ENCODE measurements around the gene CKS1B. TPM values are rescaled to one million over a fixed set of nuclear protein-coding genes. Genes with fewer than 3 reads are reported as not detected.

CKS1B gene
- total and polyA plus RNA-seq, 7 experiments from 2014 or later = 8.4 to 105 (median 10.9) TPM

GRCh38 chr1:154989195-154989860 lies 14.8 kb downstream of the CKS1B start:
- intact Hi-C loops (cut with micrococcal nuclease) = no loop called here
- no peak for ATAC-seq
- no peaks in the 10 kb centered on the region for H3K9me3 Mint-ChIP-seq
- H3K4me3 ChIP-seq (ENCODE audit: low read length) = no peak overlapping the region
- peaks cover 13 to 22% (median 18%) of the 10 kb centered on the region in 7 donors for H3K4me1 Mint-ChIP-seq
- no peak for DNase-seq
- ChIA-PET POLR2A (interaction anchor here (1.1 kb wide), 2 partner anchors 10 to 28 kb away, joined by 3 read pairs; partner anchors contain the start of gene PYGO2), CTCF (interaction anchor here (1.6 to 17.9 kb wide), 2 partner anchors 25 to 27 kb away, joined by 12 to 291 read pairs; no protein-coding TSS in a partner anchor)
- no peak overlapping the region for H3K4me3 Mint-ChIP-seq
- no peak overlapping the region for H3K27ac ChIP-seq (ENCODE audit: low read depth, low read length)
- H3K27me3 Mint-ChIP-seq = no peaks in the 10 kb centered on the region
- peaks cover 3 to 44% (median 10%) of the 10 kb centered on the region in 3 experiments for H3K36me3 ChIP-seq (ENCODE audit: control insufficient read depth in 2 of 3, insufficient read depth in 3 of 3, low read length in 3 of 3)
- H3K4me1 ChIP-seq (ENCODE audit: control insufficient read depth in 2 of 2, insufficient read depth in 2 of 2, low read length in 2 of 2) = peaks cover 5 to 8% of the 10 kb centered on the region in 2 donors
- H3K9me3 ChIP-seq (ENCODE audit: control insufficient read depth in 2 of 3, low read length in 3 of 3) = no peaks in the 10 kb centered on the region
- no peaks in the 10 kb centered on the region for H3K27me3 ChIP-seq (ENCODE audit: control insufficient read depth in 2 of 2, insufficient read depth in 2 of 2, low read length in 2 of 2)
- H3K27ac Mint-ChIP-seq = peak overlapping the region in 1 of 9 donors; percentile 0
- peaks cover 0 to 20% (median 10%) of the 10 kb centered on the region in 5 donors for H3K36me3 Mint-ChIP-seq

- no peak overlapping the region for H3K4me3 ChIP-seq (ENCODE audit: low read length)
- no peaks in the 10 kb centered on the region for H3K9me3 ChIP-seq (ENCODE audit: control insufficient read depth in 2 of 3, low read length in 3 of 3)
- Mint-ChIP-seq H3K27me3 (no peaks in the 10 kb centered on the region), H3K4me3 (no peak overlapping the region), H3K9me3 (no peaks in the 10 kb centered on the region), H3K27ac (no peak overlapping the region), H3K4me1 (peaks cover 12 to 24% (median 18%) of the 10 kb centered on the region in 7 donors), H3K36me3 (peaks cover 0 to 20% (median 10%) of the 10 kb centered on the region in 5 donors)
- no peak for DNase-seq
- intact Hi-C loops (cut with micrococcal nuclease) = no loop called here
- ATAC-seq = no peak
- CTCF ChIA-PET = interaction anchor here (0.6 to 17.9 kb wide), 3 partner anchors 24 to 587 kb away, joined by 3 to 291 read pairs (median 3); no protein-coding TSS in a partner anchor
- H3K4me1 ChIP-seq (ENCODE audit: control insufficient read depth in 2 of 2, insufficient read depth in 2 of 2, low read length in 2 of 2) = peaks cover 5 to 8% of the 10 kb centered on the region in 2 donors
- no peak overlapping the region for H3K27ac ChIP-seq (ENCODE audit: low read depth, low read length)
- peaks cover 3 to 44% (median 10%) of the 10 kb centered on the region in 3 experiments for H3K36me3 ChIP-seq (ENCODE audit: control insufficient read depth in 2 of 3, insufficient read depth in 3 of 3, low read length in 3 of 3)
- POLR2A ChIA-PET = interaction anchor here (0.8 to 1.1 kb wide), 2 partner anchors 29 to 34 kb away, joined by 3 to 4 read pairs; partner anchors contain the start of genes PBXIP1 and PYGO2
- no peaks in the 10 kb centered on the region for H3K27me3 ChIP-seq (ENCODE audit: control insufficient read depth in 2 of 2, insufficient read depth in 2 of 2, low read length in 2 of 2)
These were observed 15.8 kb downstream of the CKS1B start for GRCh38 chr1:154990276-154990675.

- no peak overlapping the region for H3K4me3 Mint-ChIP-seq
- no peak for DNase-seq
- no peak overlapping the region for H3K4me3 ChIP-seq (ENCODE audit: low read length)
- H3K27ac Mint-ChIP-seq = no peak overlapping the region
- ChIA-PET POLR2A (interaction anchor here (0.6 to 18.2 kb wide), 7 partner anchors 8 to 56 kb away, joined by 3 to 270 read pairs (median 5); partner anchors contain the start of gene FLAD1), CTCF (interaction anchor here (1.0 to 17.9 kb wide), 5 partner anchors 14 to 57 kb away, joined by 3 to 291 read pairs (median 5); partner anchors contain the start of gene PMVK)
- no peaks in the 10 kb centered on the region for H3K27me3 ChIP-seq (ENCODE audit: control insufficient read depth in 2 of 2, insufficient read depth in 2 of 2, low read length in 2 of 2)
- ATAC-seq = no peak
- peaks cover 3 to 32% (median 10%) of the 10 kb centered on the region in 3 experiments for H3K36me3 ChIP-seq (ENCODE audit: control insufficient read depth in 2 of 3, insufficient read depth in 3 of 3, low read length in 3 of 3)
- H3K27ac ChIP-seq (ENCODE audit: low read depth, low read length) = no peak overlapping the region
- H3K36me3 Mint-ChIP-seq = peaks cover 0 to 20% (median 7%) of the 10 kb centered on the region in 5 donors
- intact Hi-C loops (cut with micrococcal nuclease) = no loop called here
- no peaks in the 10 kb centered on the region for H3K9me3 ChIP-seq (ENCODE audit: control insufficient read depth in 2 of 3, low read length in 3 of 3)
- H3K4me1 ChIP-seq (ENCODE audit: control insufficient read depth in 2 of 2, insufficient read depth in 2 of 2, low read length in 2 of 2) = peaks cover 5 to 8% of the 10 kb centered on the region in 2 donors
- no peaks in the 10 kb centered on the region for H3K27me3 Mint-ChIP-seq
- no peaks in the 10 kb centered on the region for H3K9me3 Mint-ChIP-seq
- peaks cover 16 to 35% (median 28%) of the 10 kb centered on the region in 7 donors for H3K4me1 Mint-ChIP-seq
These were observed 18.5 kb downstream of the CKS1B start for GRCh38 chr1:154992721-154993571.

GRCh38 chr1:154993572-154994268 lies 19.2 kb downstream of the CKS1B start, which contains the start of gene LENEP:
LENEP (plus strand) TSS chr1:154993586; CDS start chr1:154993608, 22 bp downstream.
- intact Hi-C loops (cut with micrococcal nuclease) = no loop called here
- peaks cover 0 to 17% (median 5%) of the 10 kb centered on the region in 5 donors for H3K36me3 Mint-ChIP-seq
- peaks cover 16 to 34% (median 32%) of the 10 kb centered on the region in 7 donors for H3K4me1 Mint-ChIP-seq
- H3K4me1 ChIP-seq (ENCODE audit: control insufficient read depth in 2 of 2, insufficient read depth in 2 of 2, low read length in 2 of 2) = peaks cover 4 to 13% of the 10 kb centered on the region in 2 donors
- H3K36me3 ChIP-seq (ENCODE audit: control insufficient read depth in 2 of 3, insufficient read depth in 3 of 3, low read length in 3 of 3) = peaks cover under 1 to 24% (median 3%) of the 10 kb centered on the region in 3 experiments
- H3K9me3 Mint-ChIP-seq = no peaks in the 10 kb centered on the region
- H3K27me3 ChIP-seq (ENCODE audit: control insufficient read depth in 2 of 2, insufficient read depth in 2 of 2, low read length in 2 of 2) = no peaks in the 10 kb centered on the region
- no peaks in the 10 kb centered on the region for H3K9me3 ChIP-seq (ENCODE audit: control insufficient read depth in 2 of 3, low read length in 3 of 3)
- no peak within 1 kb of the TSS for H3K27ac ChIP-seq (ENCODE audit: low read depth, low read length)
- no peak within 1 kb of the TSS for H3K27ac Mint-ChIP-seq
- H3K4me3 Mint-ChIP-seq = no peak within 1 kb of the TSS
- ATAC-seq (no peak), DNase-seq (no peak)
- ChIA-PET POLR2A (interaction anchor here (0.7 to 18.2 kb wide), 13 partner anchors 8 to 57 kb away, joined by 3 to 270 read pairs (median 4); partner anchors contain the start of genes CKS1B, FLAD1, PMVK and PYGO2), CTCF (interaction anchor here (1.0 to 17.9 kb wide), 7 partner anchors 11 to 64 kb away, joined by 3 to 291 read pairs (median 5); partner anchors contain the start of genes FLAD1, PBXIP1 and PMVK)
- no peak within 1 kb of the TSS for H3K4me3 ChIP-seq (ENCODE audit: low read length)
- H3K27me3 Mint-ChIP-seq = no peaks in the 10 kb centered on the region

- Histone ChIP-seq H3K36me3 (ENCODE audit: control insufficient read depth in 2 of 3, insufficient read depth in 3 of 3, low read length in 3 of 3) (peaks cover 0 to 19% (median 3%) of the 10 kb centered on the region in 3 experiments), H3K4me3 (ENCODE audit: low read length) (no peak overlapping the region), H3K4me1 (ENCODE audit: control insufficient read depth in 2 of 2, insufficient read depth in 2 of 2, low read length in 2 of 2) (peaks cover 3 to 13% of the 10 kb centered on the region in 2 donors), H3K27me3 (ENCODE audit: control insufficient read depth in 2 of 2, insufficient read depth in 2 of 2, low read length in 2 of 2) (no peaks in the 10 kb centered on the region), H3K27ac (ENCODE audit: low read depth, low read length) (no peak overlapping the region), H3K9me3 (ENCODE audit: control insufficient read depth in 2 of 3, low read length in 3 of 3) (no peaks in the 10 kb centered on the region)
- no peak for ATAC-seq
- no peaks in the 10 kb centered on the region for H3K9me3 Mint-ChIP-seq
- DNase-seq = no peak
- peaks cover 16 to 34% (median 31%) of the 10 kb centered on the region in 7 donors for H3K4me1 Mint-ChIP-seq
- no peak overlapping the region for H3K4me3 Mint-ChIP-seq
- POLR2A ChIA-PET = interaction anchor here (0.7 to 18.2 kb wide), 11 partner anchors 10 to 58 kb away, joined by 3 to 270 read pairs (median 4); partner anchors contain the start of genes CKS1B, FLAD1, PMVK and PYGO2
- peaks cover 0 to 12% (median 2%) of the 10 kb centered on the region in 5 donors for H3K36me3 Mint-ChIP-seq
- intact Hi-C loops (cut with micrococcal nuclease) = no loop called here
- no peaks in the 10 kb centered on the region for H3K27me3 Mint-ChIP-seq
- no peak overlapping the region for H3K27ac Mint-ChIP-seq
- CTCF ChIA-PET = interaction anchor here (1.0 to 17.9 kb wide), 7 partner anchors 11 to 63 kb away, joined by 3 to 291 read pairs (median 5); partner anchors contain the start of genes FLAD1, PBXIP1 and PMVK
These were observed 19.7 kb downstream of the CKS1B start for GRCh38 chr1:154994269-154994587.

Measured in naive thymus-derived CD4-positive, alpha-beta T cell (primary cell).